Gastroesophageal sphincter (tissue), 4 donors: Measurements from ENCODE around the gene C6orf15. TPM values are rescaled to one million over a fixed set of nuclear protein-coding genes. Genes with fewer than 3 reads are reported as not detected.

Experiments
- ATAC-seq: fragments of 150-250 bp; one replicate; pipeline ENCODE4 v1.9.1; 2016; ENCODE audit warnings: mild to moderate bottlenecking, moderate library complexity
- H3K27ac ChIP-seq, 4 donors: fragments of 200-600 bp; sonication (generic) in 3 of 4; 1 replicate in 3 of 4; 2 replicates in 1 of 4; pipeline ENCODE4 v1.5.1; 2016 to 2019
- H3K27me3 ChIP-seq: fragments of 200-600 bp; sonication (generic); one replicate; pipeline ENCODE4 v1.5.1; 2019
- H3K36me3 ChIP-seq, 2 donors: fragments of 200-600 bp; sonication (generic); one replicate each; pipeline ENCODE4 v1.5.1; 2019; ENCODE audit warnings: control low read depth in 1 of 2
- H3K4me1 ChIP-seq, 3 donors: fragments of 200-600 bp; sonication (generic); 1 replicate in 2 of 3; 2 replicates in 1 of 3; pipeline ENCODE4 v1.5.1; 2016 to 2019; ENCODE audit warnings: control low read depth in 2 of 3
- H3K4me3 ChIP-seq, 2 donors: fragments of 200-600 bp; sonication (generic); one replicate each; pipeline ENCODE4 v1.5.1; 2019; ENCODE audit warnings: mild to moderate bottlenecking in 1 of 2, moderate library complexity in 1 of 2
- H3K9me3 ChIP-seq, 3 donors: fragments of 200-600 bp; sonication (generic); one replicate each; pipeline ENCODE4 v1.5.1; 2017 to 2019; ENCODE audit warnings: control low read depth in 2 of 3
- CTCF ChIP-seq, 4 experiments: fragments of 200-600 bp in 2 of 4; fragments of 450-650 bp in 2 of 4; sonication (generic) in 1 of 4; IDR thresholded peaks; one replicate each; pipeline ENCODE4 v1.5.1; 2017 to 2019; ENCODE audit warnings: antibody characterized with exemption in 4 of 4, mild to moderate bottlenecking in 2 of 4, moderate library complexity in 2 of 4
- EP300 ChIP-seq: sonication (generic); formaldehyde crosslinking; IDR thresholded peaks from one replicate; pipeline ENCODE4 v1.6.1; 2017; ENCODE audit warnings: antibody characterized with exemption, mild to moderate bottlenecking
- POLR2A ChIP-seq, 2 donors: fragments of 450-650 bp; IDR thresholded peaks; one replicate each; pipeline ENCODE4 v1.6.1; 2017; ENCODE audit warnings: antibody characterized with exemption in 2 of 2, mild to moderate bottlenecking in 2 of 2, moderate library complexity in 1 of 2
- POLR2AphosphoS5 ChIP-seq: sonication (generic); formaldehyde crosslinking; IDR thresholded peaks from one replicate; pipeline ENCODE4 v1.6.1; 2017; ENCODE audit warnings: antibody characterized with exemption
- WGBS, 2 donors: methylation state at CpG; one replicate each; pipeline ENCODE4 v1.1.5; 2018; ENCODE audit warnings: low coverage in 1 of 2; 5-methylcytosine and 5-hydroxymethylcytosine counted together
- total RNA-seq, 4 donors: library from RNA; depleted of rRNA; stranded (reverse); fragments of >200 nt; gene quantifications; one replicate each; pipeline ENCODE4 v1.1.0, GENCODE V29; 2016

The C6orf15 gene
- total RNA-seq, 4 donors from 2014 or later, result not detected

GRCh38 chr6:31086788-31087440 is 25.5 kb downstream of the C6orf15 start:
- no peak for ATAC-seq
- TF ChIP-seq EP300, result no peak
- TF ChIP-seq POLR2A (IDR thresholded peaks at IDR 0.05), result no peak
- no peak for TF ChIP-seq CTCF (IDR thresholded peaks at IDR 0.05)
- no peak for TF ChIP-seq POLR2AphosphoS5
- Histone ChIP-seq H3K9me3 (no peaks in the 10 kb centered on the region), H3K4me3 (no peak overlapping the region), H3K4me1 (peaks cover 0 to 11% (median 6%) of the 10 kb centered on the region in 3 donors), H3K27ac (peak overlapping the region in 1 of 4 donors; percentile 49), H3K27me3 (no peaks in the 10 kb centered on the region), H3K36me3 (no peaks in the 10 kb centered on the region)
- WGBS, 2 donors, result 21 to 23% methylated on average over 5 to 7 of the region's 7 CpGs

DNA sequence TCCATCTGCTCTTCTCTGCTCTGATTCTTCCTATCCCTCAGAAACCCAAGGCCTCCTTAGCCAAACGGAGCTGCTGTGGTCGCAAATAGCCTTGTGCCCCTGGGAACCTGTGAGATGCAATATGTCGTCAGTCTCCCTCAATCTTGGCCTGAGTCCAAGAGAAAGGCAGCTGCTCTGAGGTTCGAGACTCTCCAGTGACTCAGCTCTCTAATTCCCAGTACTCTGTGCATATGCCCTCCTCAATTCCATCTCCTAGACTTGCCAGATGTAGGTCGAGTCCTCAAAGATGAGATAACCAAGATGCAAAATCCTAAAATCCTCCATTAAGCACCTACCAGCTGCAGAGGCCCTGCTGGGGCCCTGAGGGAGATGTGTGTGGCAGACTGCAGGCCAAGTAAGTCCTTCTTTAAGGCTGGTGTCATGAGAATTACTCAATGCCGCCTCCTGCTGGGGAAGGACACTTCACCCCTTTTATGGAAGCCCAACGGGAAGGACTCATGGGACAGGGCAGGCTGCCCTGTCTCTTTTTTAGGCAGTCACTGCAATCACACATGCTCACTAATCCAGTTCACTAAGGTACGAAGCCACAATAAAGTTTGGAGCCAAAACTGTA is 28.5 kb downstream of the C6orf15 start:
- H3K9me3 ChIP-seq, result no peaks in the 10 kb centered on the region
- TF ChIP-seq CTCF (IDR thresholded peaks at IDR 0.05), result peak in 2 of 4 experiments; percentile 9 to 42
- TF ChIP-seq POLR2A (IDR thresholded peaks at IDR 0.05), result no peak
- H3K27ac ChIP-seq, result no peak overlapping the region
- peaks cover 0 to 20% (median 6%) of the 10 kb centered on the region in 3 donors for H3K4me1 ChIP-seq
- ATAC-seq, result no peak
- peaks cover 8% of the 10 kb centered on the region for H3K27me3 ChIP-seq
- no peak overlapping the region for H3K4me3 ChIP-seq
- H3K36me3 ChIP-seq, result no peaks in the 10 kb centered on the region
- WGBS, 2 donors, result 48 to 55% methylated on average over 2 to 6 of the region's 8 CpGs

DNA sequence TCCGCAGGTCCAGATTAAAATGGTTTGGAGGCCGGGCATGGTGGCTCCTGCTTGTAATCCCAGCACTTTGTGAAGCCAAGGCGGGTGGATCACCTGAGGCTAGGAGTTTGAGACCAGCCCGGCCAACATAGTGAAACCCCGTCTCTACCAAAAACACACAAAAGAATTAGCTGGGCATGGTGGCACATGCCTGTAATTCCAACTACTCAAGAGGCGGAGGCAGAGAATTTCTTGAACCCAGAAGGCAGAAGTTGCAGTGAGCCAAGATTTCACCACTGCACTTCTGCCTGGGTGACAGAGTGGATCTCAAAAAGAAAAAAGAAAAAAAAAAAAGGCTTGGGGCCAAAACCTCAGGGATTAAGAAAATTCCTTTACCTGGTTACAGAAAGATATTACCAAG is 30.5 kb downstream of the C6orf15 start:
- Histone ChIP-seq H3K27ac (no peak overlapping the region), H3K9me3 (no peaks in the 10 kb centered on the region), H3K4me1 (peaks cover 0 to 11% (median under 1%) of the 10 kb centered on the region in 3 donors), H3K36me3 (no peaks in the 10 kb centered on the region), H3K27me3 (peaks cover 8% of the 10 kb centered on the region), H3K4me3 (no peak overlapping the region)
- whole genome bisulfite sequencing, 2 donors, result 73 to 85% methylated on average over 5 to 6 of the region's 6 CpGs
- TF ChIP-seq EP300 (no peak), CTCF (IDR thresholded peaks at IDR 0.05) (no peak), POLR2A (IDR thresholded peaks at IDR 0.05) (no peak), POLR2AphosphoS5 (no peak)
- no peak for ATAC-seq

DNA sequence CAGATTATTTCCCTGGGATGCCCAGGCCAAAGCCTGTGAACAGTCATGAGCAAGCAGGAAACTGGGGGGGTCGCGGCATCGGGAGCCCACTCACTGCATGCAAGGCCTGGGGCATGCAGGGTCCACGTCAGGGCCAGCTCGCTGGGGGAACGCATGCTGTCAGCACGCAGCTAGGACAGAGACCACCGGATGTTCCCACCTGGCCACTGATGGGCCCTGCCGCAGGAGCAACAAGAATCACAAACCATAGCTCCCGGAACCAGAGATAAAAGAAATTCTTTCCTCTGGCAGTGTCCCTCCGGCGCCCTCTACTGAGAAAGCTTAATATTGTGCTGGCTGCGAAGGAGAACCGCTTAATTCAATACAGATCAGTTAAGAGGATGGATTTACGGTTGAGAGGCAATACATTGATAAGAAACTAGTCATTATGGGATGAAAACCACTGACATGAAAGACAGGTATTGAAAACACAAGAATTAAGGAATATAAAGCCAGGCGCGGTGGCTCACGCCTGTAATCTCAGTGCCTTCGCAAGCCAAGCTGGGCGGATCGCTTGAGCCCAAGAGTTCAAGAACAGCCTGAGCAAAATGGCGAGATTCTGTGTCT is 32.6 kb downstream of the C6orf15 start:
- TF ChIP-seq CTCF (IDR thresholded peaks at IDR 0.05) (peak; percentile 74 to 83 (median 78)), POLR2AphosphoS5 (no peak)
- Histone ChIP-seq H3K36me3 (no peaks in the 10 kb centered on the region), H3K27me3 (peaks cover 8% of the 10 kb centered on the region), H3K4me3 (peak overlapping the region in 1 of 2 donors; percentile 27), H3K4me1 (peaks cover 0 to 9% (median 0%) of the 10 kb centered on the region in 3 donors), H3K27ac (no peak overlapping the region), H3K9me3 (no peaks in the 10 kb centered on the region)
- WGBS, 2 donors, result 36% methylated on average over 10 of the region's 22 CpGs; no CpG with 5 or more reads in 1 of the 2 donors
- peak; percentile 74 for ATAC-seq

DNA sequence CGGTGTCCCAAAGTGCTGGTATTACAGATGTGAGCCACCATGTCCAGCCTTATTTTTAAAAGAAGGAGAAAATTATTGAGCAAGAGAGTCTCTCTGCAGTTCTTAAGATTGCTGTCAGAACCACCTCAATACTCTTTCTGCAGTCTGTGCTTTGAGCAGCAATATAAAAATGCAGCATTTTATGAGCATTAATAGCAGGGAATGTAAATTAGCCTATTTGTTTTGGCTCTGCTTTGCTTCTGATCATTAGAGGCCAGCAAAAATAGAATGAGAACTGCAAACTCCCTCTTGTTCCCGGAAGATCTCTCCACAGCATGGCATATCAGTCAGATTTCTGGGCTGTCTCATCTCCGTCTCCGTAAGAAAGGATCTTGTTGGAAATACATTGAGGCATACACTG is 35.8 kb downstream of the C6orf15 start:
- WGBS, 2 donors, result 62 to 77% methylated on average over 3 of the region's 4 CpGs
- H3K36me3 ChIP-seq, result no peaks in the 10 kb centered on the region
- no peak overlapping the region for H3K4me3 ChIP-seq
- H3K27ac ChIP-seq, result no peak overlapping the region
- no peak for TF ChIP-seq POLR2A (IDR thresholded peaks at IDR 0.05)
- TF ChIP-seq EP300, result no peak
- TF ChIP-seq CTCF (IDR thresholded peaks at IDR 0.05), result no peak
- TF ChIP-seq POLR2AphosphoS5, result no peak
- peaks cover 3 to 28% (median 4%) of the 10 kb centered on the region in 3 donors for H3K4me1 ChIP-seq
- no peaks in the 10 kb centered on the region for H3K9me3 ChIP-seq
- ATAC-seq, result no peak
- H3K27me3 ChIP-seq, result peaks cover 8% of the 10 kb centered on the region
